K562 (cell line): ENCODE measurements around the gene HDAC5. TPM values are rescaled to one million over a fixed set of nuclear protein-coding genes. Genes with fewer than 3 reads are reported as not detected.

ENCODE experiments used
- SMC3 ChIP-seq: conservative IDR thresholded peaks from 2 replicates; pipeline ENCODE4 v1.6.1; 2011; ENCODE audit warnings: low read depth, low read length, improper control_type of control experiment; ENCODE audit not compliant: insufficient read depth
- polyA plus RNA-seq, 8 experiments: library from polyadenylated mRNA; depleted of rRNA in 4 of 8; stranded (reverse) in 5 of 8; unstranded in 3 of 8; fragments of >200 nt; fragmentation: Nextera tagmentation in 2 of 8; fragmentation: Illumina TruSeq in 1 of 8; extraction: Ambion mirVana in 2 of 8; extraction: Trizol in 1 of 8; gene quantifications; 2 replicates each; pipeline versions ENCODE4 v1.2.1 to v1.2.3, GENCODE V29; 2011 to 2014; ENCODE audit warnings: inconsistent platforms in 1 of 8, missing spikeins in 1 of 8
- total RNA-seq, 7 experiments: library from RNA; depleted of rRNA in 6 of 7; stranded (reverse); fragments of >200 nt in 6 of 7; fragmentation: Illumina TruSeq in 2 of 7; extraction: Trizol in 2 of 7; gene quantifications; 2 replicates each; pipeline versions ENCODE4 v1.2.1 to v1.2.3, GENCODE V29; 2011 to 2021; ENCODE audit warnings: low replicate concordance in 1 of 7
- TF ChIP-seq, protein P1 (sequence below), 3 experiments: IDR thresholded peaks in 2 of 3; conservative IDR thresholded peaks in 1 of 3; 2 replicates each; pipeline ENCODE4 v1.5.1; 2011 to 2012; ENCODE audit warnings: low read length in 3 of 3, mild to moderate bottlenecking in 3 of 3, control low read depth in 2 of 3, improper control_type of control experiment in 1 of 3, inconsistent platforms in 1 of 3, low read depth in 1 of 3, mixed read lengths in 1 of 3, moderate library complexity in 1 of 3; ENCODE audit not compliant: insufficient read depth in 2 of 3
- TF ChIP-seq, protein P2 (sequence below): sonication (generic); formaldehyde crosslinking; IDR thresholded peaks from 2 replicates; pipeline ENCODE4 v1.8.1; 2023; ENCODE audit warnings: missing genetic modification reagents, mild to moderate bottlenecking, borderline replicate concordance

The HDAC5 gene
- total and polyA plus RNA-seq, 9 of the 15 experiments (the other 6 are each of a cell fraction or from before 2014, with no cell fraction given) = 0.45 to 26.2 (median 16.4) TPM

GRCh38 chr17:44083250-44083849 lies 40.1 kb downstream of the HDAC5 start (continued):
- TF ChIP-seq, protein P1, sequence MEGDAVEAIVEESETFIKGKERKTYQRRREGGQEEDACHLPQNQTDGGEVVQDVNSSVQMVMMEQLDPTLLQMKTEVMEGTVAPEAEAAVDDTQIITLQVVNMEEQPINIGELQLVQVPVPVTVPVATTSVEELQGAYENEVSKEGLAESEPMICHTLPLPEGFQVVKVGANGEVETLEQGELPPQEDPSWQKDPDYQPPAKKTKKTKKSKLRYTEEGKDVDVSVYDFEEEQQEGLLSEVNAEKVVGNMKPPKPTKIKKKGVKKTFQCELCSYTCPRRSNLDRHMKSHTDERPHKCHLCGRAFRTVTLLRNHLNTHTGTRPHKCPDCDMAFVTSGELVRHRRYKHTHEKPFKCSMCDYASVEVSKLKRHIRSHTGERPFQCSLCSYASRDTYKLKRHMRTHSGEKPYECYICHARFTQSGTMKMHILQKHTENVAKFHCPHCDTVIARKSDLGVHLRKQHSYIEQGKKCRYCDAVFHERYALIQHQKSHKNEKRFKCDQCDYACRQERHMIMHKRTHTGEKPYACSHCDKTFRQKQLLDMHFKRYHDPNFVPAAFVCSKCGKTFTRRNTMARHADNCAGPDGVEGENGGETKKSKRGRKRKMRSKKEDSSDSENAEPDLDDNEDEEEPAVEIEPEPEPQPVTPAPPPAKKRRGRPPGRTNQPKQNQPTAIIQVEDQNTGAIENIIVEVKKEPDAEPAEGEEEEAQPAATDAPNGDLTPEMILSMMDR (IDR thresholded peaks at IDR 0.05 in 2 of 3, conservative IDR thresholded peaks at IDR 0.05 in 1 of 3; ENCODE audit: insufficient read depth in 2 of 3, low read depth in 1 of 3, low read length in 3 of 3) = peak; percentile 52 to 99 (median 93)
- TF ChIP-seq, protein P2, sequence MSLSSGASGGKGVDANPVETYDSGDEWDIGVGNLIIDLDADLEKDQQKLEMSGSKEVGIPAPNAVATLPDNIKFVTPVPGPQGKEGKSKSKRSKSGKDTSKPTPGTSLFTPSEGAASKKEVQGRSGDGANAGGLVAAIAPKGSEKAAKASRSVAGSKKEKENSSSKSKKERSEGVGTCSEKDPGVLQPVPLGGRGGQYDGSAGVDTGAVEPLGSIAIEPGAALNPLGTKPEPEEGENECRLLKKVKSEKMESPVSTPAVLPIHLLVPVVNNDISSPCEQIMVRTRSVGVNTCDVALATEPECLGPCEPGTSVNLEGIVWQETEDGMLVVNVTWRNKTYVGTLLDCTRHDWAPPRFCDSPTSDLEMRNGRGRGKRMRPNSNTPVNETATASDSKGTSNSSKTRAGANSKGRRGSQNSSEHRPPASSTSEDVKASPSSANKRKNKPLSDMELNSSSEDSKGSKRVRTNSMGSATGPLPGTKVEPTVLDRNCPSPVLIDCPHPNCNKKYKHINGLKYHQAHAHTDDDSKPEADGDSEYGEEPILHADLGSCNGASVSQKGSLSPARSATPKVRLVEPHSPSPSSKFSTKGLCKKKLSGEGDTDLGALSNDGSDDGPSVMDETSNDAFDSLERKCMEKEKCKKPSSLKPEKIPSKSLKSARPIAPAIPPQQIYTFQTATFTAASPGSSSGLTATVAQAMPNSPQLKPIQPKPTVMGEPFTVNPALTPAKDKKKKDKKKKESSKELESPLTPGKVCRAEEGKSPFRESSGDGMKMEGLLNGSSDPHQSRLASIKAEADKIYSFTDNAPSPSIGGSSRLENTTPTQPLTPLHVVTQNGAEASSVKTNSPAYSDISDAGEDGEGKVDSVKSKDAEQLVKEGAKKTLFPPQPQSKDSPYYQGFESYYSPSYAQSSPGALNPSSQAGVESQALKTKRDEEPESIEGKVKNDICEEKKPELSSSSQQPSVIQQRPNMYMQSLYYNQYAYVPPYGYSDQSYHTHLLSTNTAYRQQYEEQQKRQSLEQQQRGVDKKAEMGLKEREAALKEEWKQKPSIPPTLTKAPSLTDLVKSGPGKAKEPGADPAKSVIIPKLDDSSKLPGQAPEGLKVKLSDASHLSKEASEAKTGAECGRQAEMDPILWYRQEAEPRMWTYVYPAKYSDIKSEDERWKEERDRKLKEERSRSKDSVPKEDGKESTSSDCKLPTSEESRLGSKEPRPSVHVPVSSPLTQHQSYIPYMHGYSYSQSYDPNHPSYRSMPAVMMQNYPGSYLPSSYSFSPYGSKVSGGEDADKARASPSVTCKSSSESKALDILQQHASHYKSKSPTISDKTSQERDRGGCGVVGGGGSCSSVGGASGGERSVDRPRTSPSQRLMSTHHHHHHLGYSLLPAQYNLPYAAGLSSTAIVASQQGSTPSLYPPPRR (CRISPR knock-in tag) = no peak
- TF ChIP-seq SMC3 = peak; percentile 71
- TF ChIP-seq, all 486 proteins: peak for 7
